Measurements from ENCODE around the gene RBM45. TPM values are rescaled to one million over a fixed set of nuclear protein-coding genes. Genes with fewer than 3 reads are reported as not detected.

Gene RBM45
- total RNA-seq = 9.5 and 14.4 TPM in 2 replicates

DNA sequence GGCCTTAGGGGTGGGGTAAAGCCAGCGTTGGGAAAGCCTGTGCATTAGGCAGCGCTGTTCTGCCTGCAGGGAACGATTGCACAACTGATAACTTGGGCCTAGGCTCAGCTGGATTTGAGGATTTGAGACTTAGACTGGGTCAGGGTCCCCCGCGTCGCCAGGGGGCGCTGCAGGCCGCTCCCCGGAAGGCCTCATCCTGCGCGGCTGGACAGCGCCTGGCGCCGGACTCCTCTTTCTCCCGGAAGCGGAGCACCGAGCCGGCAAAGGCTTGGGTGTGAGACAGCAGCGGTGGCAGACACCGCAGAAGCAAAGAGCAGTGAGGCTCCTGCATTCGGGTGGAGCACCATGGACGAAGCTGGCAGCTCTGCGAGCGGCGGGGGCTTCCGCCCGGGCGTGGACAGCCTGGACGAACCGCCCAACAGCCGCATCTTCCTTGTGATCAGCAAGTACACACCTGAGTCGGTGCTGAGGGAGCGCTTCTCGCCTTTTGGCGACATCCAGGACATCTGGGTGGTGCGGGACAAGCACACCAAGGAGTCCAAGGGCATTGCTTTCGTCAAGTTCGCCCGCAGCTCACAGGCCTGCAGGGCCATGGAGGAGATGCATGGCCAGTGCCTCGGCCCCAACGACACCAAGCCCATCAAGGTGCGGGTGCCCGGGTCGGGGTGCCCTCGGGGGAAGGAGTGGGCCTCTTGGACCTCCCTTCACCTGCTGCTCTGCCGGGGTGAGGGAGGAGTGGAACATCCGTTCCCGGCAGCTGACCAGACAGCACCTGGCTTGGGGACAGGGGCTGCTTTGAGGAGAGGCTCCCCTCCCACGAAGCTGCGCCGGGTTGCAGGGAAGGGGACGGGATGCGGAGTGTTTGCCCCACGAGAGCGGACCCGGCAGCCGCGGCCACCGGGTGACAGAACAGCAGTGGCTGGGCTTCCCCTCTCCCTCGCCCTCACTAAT lies at the start of gene RBM45:
Gene RBM45 (plus strand): TSS at position 236 of the 951 bp plus-strand sequence. CDS start 110 bp downstream, at position 346.

DNA sequence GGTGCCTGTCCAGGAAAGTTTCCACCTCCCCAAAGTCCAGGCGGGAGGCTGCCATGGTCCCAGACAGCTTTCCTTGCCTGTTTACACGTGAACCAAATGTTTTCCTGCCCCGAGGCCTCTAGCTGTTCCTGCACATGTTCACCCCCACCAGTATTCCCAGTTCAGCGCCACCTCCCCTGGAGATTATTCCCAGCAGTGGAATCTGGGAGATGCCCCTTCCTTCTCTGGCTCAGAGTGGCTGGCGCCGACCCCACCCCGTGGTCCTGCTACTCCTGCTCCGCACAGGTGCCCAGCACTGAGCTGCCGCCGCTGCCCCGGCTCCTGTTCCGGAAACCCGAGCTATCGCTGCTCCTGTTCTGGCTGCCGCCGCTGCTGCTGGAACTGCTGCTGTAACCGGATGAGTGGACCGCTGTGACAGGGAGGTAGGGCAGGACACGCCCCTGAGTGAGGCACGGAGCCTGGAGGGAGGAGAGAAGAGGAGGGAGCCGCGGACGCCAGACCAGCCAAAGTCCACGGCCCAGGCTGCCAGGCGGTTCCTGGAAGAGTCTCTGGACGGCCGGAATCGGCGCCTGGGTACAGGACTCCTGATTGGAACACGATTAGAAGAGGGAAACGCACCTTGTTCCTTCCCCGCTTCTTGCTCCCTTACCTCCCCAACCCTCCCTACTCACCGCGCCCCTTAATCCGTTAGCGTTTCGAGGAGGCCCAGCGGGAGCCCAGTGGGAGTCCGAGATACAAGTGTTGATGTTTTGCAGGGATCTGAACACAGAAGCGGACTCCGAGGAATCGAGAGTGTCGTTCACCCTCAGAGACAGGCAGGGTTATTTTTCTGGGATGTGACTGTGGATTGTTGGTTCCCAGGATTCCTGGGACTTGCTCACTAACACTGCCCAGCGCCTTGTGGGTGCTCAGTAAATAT lies 39.6 kb upstream of the RBM45 start, which contains the start of gene PDE11A:
Gene PDE11A (minus strand): TSS at position 395 of the 919 bp plus-strand sequence. CDS start 340 bp downstream, at position 55.

Other genes with a start within 250 kb of the RBM45 start
- gene PDE11A, start 39.7 kb upstream of the RBM45 start, total RNA-seq = not detected in 2 replicates
- gene OSBPL6, start 82.1 kb downstream of the RBM45 start, total RNA-seq = 10.4 and 11.6 TPM in 2 replicates